GM23248 (cell line): ENCODE data around the gene MAP3K21.

Source experiments
- EZH2 ChIP-seq: fragments of 200-600 bp; sonication (generic); IDR thresholded peaks from 2 replicates; pipeline ENCODE4 v1.6.1; 2018; ENCODE audit warnings: antibody characterized with exemption, mild to moderate bottlenecking; ENCODE audit not compliant: insufficient read depth, poor library complexity, severe bottlenecking
- EZH2phosphoT487 ChIP-seq: fragments of 200-600 bp; sonication (generic); IDR thresholded peaks from 2 replicates; pipeline ENCODE4 v1.6.1; 2018; ENCODE audit warnings: antibody characterized with exemption, moderate library complexity, mild to moderate bottlenecking, low read depth; ENCODE audit not compliant: insufficient read depth

DNA sequence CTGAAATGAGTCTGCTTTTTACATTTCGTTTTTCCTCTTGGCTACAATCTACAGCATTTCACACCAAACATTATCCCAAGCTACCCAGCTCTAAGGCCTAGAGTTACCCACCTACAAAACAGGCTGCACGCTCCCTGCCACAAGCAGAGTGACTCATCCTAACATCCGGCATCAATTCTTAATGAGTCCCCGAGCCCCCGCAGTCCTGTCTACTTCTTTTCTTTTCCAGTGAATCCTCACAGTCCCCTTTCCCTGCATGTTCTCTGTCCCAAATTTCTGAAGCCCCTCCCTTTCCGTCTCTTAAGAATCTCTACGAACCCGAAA is 32.6 kb upstream of the MAP3K21 start:
- no peak for TF ChIP-seq EZH2phosphoT487
- no peak for TF ChIP-seq EZH2
